ENCODE results near the gene PAX3. TPM values are rescaled to one million over a fixed set of nuclear protein-coding genes. Genes with fewer than 3 reads are reported as not detected.

PAX3 gene
- total and polyA plus RNA-seq, 9 of the 15 experiments (the other 6 are each of a cell fraction or from before 2014, with no cell fraction given), result not detected

DNA sequence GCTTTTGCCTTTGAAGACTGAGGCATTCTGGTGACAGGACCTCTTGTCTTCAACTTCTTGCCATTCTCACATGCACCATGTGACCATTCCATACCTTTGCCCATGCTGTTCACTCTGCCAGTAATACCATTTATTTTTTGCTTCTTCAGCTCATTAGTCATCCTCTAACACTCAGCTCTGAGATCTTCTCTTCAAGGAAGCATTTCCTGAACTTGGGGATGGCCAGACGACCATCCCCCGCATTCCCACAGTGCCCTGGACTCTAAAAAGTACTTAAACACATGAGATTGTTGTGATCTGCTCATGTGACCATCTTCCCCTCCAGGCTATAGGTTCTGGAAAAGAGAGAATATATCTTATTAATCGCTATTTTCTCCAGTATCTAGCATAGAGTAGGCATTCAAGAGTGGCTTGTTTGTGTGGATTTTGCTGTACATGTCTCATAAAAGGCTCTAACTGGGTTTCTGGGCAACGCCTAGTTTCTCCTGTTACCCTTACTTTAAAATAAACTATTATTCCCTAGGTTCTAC, 33.9 kb downstream of the PAX3 start:
- 0% methylated on average over 4 of the region's 4 CpGs for WGBS (ENCODE audit: insufficient coverage, low coverage, missing lambda C conversion rate)
- TF ChIP-seq, protein P1, sequence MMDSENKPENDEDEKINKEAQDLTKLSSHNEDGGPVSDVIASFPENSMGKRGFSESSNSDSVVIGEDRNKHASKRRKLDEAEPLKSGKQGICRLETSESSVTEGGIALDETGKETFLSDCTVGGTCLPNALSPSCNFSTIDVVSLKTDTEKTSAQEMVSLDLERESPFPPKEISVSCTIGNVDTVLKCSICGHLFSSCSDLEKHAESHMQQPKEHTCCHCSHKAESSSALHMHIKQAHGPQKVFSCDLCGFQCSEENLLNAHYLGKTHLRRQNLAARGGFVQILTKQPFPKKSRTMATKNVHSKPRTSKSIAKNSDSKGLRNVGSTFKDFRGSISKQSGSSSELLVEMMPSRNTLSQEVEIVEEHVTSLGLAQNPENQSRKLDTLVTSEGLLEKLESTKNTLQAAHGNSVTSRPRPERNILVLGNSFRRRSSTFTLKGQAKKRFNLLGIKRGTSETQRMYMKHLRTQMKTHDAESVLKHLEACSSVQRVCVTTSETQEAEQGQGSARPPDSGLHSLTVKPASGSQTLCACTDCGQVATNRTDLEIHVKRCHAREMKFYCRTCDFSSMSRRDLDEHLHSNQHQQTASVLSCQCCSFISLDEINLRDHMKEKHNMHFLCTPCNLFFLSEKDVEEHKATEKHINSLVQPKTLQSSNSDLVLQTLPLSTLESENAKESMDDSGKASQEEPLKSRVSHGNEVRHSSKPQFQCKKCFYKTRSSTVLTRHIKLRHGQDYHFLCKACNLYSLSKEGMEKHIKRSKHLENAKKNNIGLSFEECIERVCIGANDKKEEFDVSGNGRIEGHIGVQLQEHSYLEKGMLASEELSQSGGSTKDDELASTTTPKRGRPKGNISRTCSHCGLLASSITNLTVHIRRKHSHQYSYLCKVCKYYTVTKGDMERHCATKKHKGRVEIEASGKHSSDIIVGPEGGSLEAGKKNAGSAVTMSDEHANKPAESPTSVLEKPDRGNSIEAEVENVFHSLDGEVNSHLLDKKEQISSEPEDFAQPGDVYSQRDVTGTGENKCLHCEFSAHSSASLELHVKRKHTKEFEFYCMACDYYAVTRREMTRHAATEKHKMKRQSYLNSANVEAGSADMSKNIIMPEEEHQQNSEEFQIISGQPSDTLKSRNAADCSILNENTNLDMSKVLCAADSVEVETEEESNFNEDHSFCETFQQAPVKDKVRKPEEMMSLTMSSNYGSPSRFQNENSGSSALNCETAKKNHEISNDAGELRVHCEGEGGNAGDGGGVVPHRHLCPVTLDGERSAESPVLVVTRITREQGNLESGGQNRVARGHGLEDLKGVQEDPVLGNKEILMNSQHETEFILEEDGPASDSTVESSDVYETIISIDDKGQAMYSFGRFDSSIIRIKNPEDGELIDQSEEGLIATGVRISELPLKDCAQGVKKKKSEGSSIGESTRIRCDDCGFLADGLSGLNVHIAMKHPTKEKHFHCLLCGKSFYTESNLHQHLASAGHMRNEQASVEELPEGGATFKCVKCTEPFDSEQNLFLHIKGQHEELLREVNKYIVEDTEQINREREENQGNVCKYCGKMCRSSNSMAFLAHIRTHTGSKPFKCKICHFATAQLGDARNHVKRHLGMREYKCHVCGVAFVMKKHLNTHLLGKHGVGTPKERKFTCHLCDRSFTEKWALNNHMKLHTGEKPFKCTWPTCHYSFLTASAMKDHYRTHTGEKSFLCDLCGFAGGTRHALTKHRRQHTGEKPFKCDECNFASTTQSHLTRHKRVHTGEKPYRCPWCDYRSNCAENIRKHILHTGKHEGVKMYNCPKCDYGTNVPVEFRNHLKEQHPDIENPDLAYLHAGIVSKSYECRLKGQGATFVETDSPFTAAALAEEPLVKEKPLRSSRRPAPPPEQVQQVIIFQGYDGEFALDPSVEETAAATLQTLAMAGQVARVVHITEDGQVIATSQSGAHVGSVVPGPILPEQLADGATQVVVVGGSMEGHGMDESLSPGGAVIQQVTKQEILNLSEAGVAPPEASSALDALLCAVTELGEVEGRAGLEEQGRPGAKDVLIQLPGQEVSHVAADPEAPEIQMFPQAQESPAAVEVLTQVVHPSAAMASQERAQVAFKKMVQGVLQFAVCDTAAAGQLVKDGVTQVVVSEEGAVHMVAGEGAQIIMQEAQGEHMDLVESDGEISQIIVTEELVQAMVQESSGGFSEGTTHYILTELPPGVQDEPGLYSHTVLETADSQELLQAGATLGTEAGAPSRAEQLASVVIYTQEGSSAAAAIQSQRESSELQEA (IDR thresholded peaks at IDR 0.05; ENCODE audit: low read depth), result no peak
- TF ChIP-seq BRD9 (IDR thresholded peaks at IDR 0.05; ENCODE audit: low read depth, partially characterized antibody) (no peak), GATA2 (CRISPR knock-in tag; IDR thresholded peaks at IDR 0.05) (no peak), SUPT5H (IDR thresholded peaks at IDR 0.05) (no peak), ARNT (IDR thresholded peaks at IDR 0.05) (no peak), ETV6 (IDR thresholded peaks at IDR 0.05; ENCODE audit: borderline replicate concordance in 1 of 2, low read depth in 2 of 2, low read length in 1 of 2) (no peak), ETV6 (CRISPR knock-in tag; IDR thresholded peaks at IDR 0.05; ENCODE audit: borderline replicate concordance) (no peak)
- TF ChIP-seq, protein P2, sequence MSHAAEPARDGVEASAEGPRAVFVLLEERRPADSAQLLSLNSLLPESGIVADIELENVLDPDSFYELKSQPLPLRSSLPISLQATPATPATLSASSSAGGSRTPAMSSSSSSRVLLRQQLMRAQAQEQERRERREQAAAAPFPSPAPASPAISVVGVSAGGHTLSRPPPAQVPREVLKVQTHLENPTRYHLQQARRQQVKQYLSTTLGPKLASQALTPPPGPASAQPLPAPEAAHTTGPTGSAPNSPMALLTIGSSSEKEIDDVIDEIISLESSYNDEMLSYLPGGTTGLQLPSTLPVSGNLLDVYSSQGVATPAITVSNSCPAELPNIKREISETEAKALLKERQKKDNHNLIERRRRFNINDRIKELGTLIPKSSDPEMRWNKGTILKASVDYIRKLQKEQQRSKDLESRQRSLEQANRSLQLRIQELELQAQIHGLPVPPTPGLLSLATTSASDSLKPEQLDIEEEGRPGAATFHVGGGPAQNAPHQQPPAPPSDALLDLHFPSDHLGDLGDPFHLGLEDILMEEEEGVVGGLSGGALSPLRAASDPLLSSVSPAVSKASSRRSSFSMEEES (CRISPR knock-in tag; IDR thresholded peaks at IDR 0.05), result no peak

More for the DNA sequence above, 33.9 kb downstream of the PAX3 start:
- Histone ChIP-seq H3K27ac (ENCODE audit: extremely low read depth, low read depth, low read length) (no peak overlapping the region), H2AFZ (ENCODE audit: low read depth, low read length) (no peak overlapping the region), H3K27me3 (ENCODE audit: control insufficient read depth in 2 of 2, insufficient read depth in 2 of 2, low read length in 2 of 2) (no peaks in the 10 kb centered on the region), H3K9ac (ENCODE audit: insufficient read depth in 1 of 2, low read depth in 2 of 2, low read length in 2 of 2) (no peak overlapping the region), H3K9me1 (ENCODE audit: control insufficient read depth, insufficient read depth, low read length) (no peaks in the 10 kb centered on the region), H3K4me2 (ENCODE audit: insufficient read depth, low read length) (no peak overlapping the region), H3K36me3 (ENCODE audit: control insufficient read depth, insufficient read depth, low read length) (no peaks in the 10 kb centered on the region), H3K9me3 (replicated peaks; ENCODE audit: control insufficient read depth, insufficient read depth, low read depth, low read length) (no peaks in the 10 kb centered on the region), H3K4me1 (replicated peaks in 1 of 2; ENCODE audit: control insufficient read depth in 2 of 2, insufficient read depth in 2 of 2, low read length in 2 of 2) (no peaks in the 10 kb centered on the region), H3K79me2 (ENCODE audit: control insufficient read depth, insufficient read depth, low read length) (no peaks in the 10 kb centered on the region), H3K4me3 (no peak overlapping the region), H4K20me1 (replicated peaks; ENCODE audit: control insufficient read depth, insufficient read depth, low read length) (no peaks in the 10 kb centered on the region)
- ATAC-seq, result no peak
- ChIA-PET CTCF (ENCODE audit: low intra/inter-chr PET ratio) (no interaction called here), POLR2A (no interaction called here)
- BruUV-seq (replicated peaks), result no TSS peak
- no peak for FAIRE-seq
- intact Hi-C loops (cut with micrococcal nuclease), result no loop called here
- DNase-seq (ENCODE audit: extremely low read depth in 1 of 4, low spot score in 3 of 4), result no peak
- in situ Hi-C loops (cut with MboI), result no loop called here
